OCI-LY7 (cell line): ENCODE measurements around the gene LRRC26. TPM values are rescaled to one million over a fixed set of nuclear protein-coding genes. Genes with fewer than 3 reads are reported as not detected.

Source experiments
- BruUV-seq: library from RNA; stranded (reverse); fragments of 400-500 nt; replicated peaks from 2 replicates; lab custom pipeline; 2021; lab: Mats Ljungman, UMichigan
- CTCF ChIA-PET: fragments of 300-600 bp; sonication (Branson Sonifier 250); formaldehyde crosslinking; loops from one replicate; lab custom pipeline; 2022; ENCODE audit warnings: antibody characterized with exemption; ENCODE audit not compliant: unreplicated experiment; lab: Charles Lee
- POLR2A ChIA-PET: fragments of 300-600 bp; sonication (Branson Sonifier 250); formaldehyde crosslinking; loops from one replicate; lab custom pipeline; 2022; ENCODE audit warnings: antibody characterized with exemption; lab: Charles Lee
- DNase-seq: peaks from one replicate; pipeline ENCODE4 v3.0.0-alpha.2; 2015; ENCODE audit warnings: low spot score
- H2AFZ ChIP-seq: fragments of 200-600 bp; sonication (generic), shearing (Covaris generic); 2 replicates; pipeline ENCODE4 v1.6.1; 2014; ENCODE audit warnings: mild to moderate bottlenecking, antibody characterized with exemption, low read length, moderate library complexity
- H3K27ac ChIP-seq: fragments of 200-600 bp; sonication (generic); 2 replicates; pipeline ENCODE4 v1.5.1; 2014; ENCODE audit warnings: mixed run types, low read depth, mild to moderate bottlenecking, moderate library complexity, low read length, inconsistent platforms; ENCODE audit not compliant: poor library complexity, severe bottlenecking
- H3K36me3 ChIP-seq: fragments of 200-600 bp; sonication (generic); 2 replicates; pipeline ENCODE4 v1.6.1; 2014; ENCODE audit warnings: mild to moderate bottlenecking, antibody characterized with exemption, low read length, moderate library complexity, mixed read lengths; ENCODE audit not compliant: insufficient read depth
- H3K4me1 ChIP-seq: fragments of 200-600 bp; sonication (generic); 2 replicates; pipeline ENCODE4 v1.5.1; 2014; ENCODE audit warnings: mild to moderate bottlenecking, low read length; ENCODE audit not compliant: insufficient read depth, poor library complexity, severe bottlenecking
- H3K4me2 ChIP-seq: fragments of 200-600 bp; sonication (generic); 2 replicates; pipeline ENCODE4 v1.6.1; 2014; ENCODE audit warnings: mild to moderate bottlenecking, low read length
- H3K4me3 ChIP-seq: fragments of 200-600 bp; sonication (generic); 2 replicates; pipeline ENCODE4 v1.5.1; 2014; ENCODE audit warnings: mild to moderate bottlenecking, low read depth, low read length; ENCODE audit not compliant: poor library complexity, severe bottlenecking
- H3K79me2 ChIP-seq: fragments of 200-600 bp; sonication (generic); 2 replicates; pipeline ENCODE4 v1.6.1; 2016; ENCODE audit warnings: low read depth, mild to moderate bottlenecking, low read length, moderate library complexity, mixed read lengths; ENCODE audit not compliant: insufficient read depth
- H3K9me2 ChIP-seq: fragments of 200-600 bp; sonication (generic); 2 replicates; pipeline ENCODE4 v1.6.1; 2016; ENCODE audit warnings: mild to moderate bottlenecking, low read length, mixed read lengths; ENCODE audit not compliant: insufficient read depth
- H3K9me3 ChIP-seq: fragments of 200-600 bp; sonication (generic); 2 replicates; pipeline ENCODE4 v1.6.1; 2014; ENCODE audit warnings: mild to moderate bottlenecking, mixed run types, low read length, mixed read lengths
- H4K20me1 ChIP-seq: fragments of 200-600 bp; sonication (generic); 2 replicates; pipeline ENCODE4 v1.6.1; 2014; ENCODE audit warnings: mild to moderate bottlenecking, antibody characterized with exemption, low read length, moderate library complexity, mixed read lengths; ENCODE audit not compliant: insufficient read depth
- EZH2phosphoT487 ChIP-seq: fragments of 200-600 bp; sonication (generic); IDR thresholded peaks from 2 replicates; pipeline ENCODE4 v1.6.1; 2018; ENCODE audit warnings: low read depth, borderline replicate concordance, mild to moderate bottlenecking, mixed run types, antibody characterized with exemption, low read length, moderate library complexity, mixed read lengths
- intact Hi-C: fragments of 100-400 bp; cut with micrococcal nuclease; formaldehyde crosslinking; loops from one replicate; pipeline ENCODE4 v1.10.0; 2022; ENCODE audit not compliant: unreplicated experiment
- total RNA-seq, 2 experiments: library from RNA; depleted of rRNA in 1 of 2; stranded (reverse); fragments of >200 nt in 1 of 2; shearing (Covaris generic) in 1 of 2; gene quantifications; 2 replicates each; pipeline ENCODE4 v1.2.3, GENCODE V29; 2014 to 2022
- TF ChIP-seq, protein P1 (sequence below): fragments of 200-600 bp; sonication (generic); conservative IDR thresholded peaks from 2 replicates; pipeline ENCODE4 v1.5.1; 2014; ENCODE audit warnings: mild to moderate bottlenecking, antibody characterized with exemption, low read length, moderate library complexity, mixed read lengths

Gene LRRC26
- total RNA-seq, 2 experiments from 2014 or later: not detected

GRCh38 chr9:137172901-137173795 lies 3.3 kb upstream of the LRRC26 start:
- H3K36me3 ChIP-seq: peaks cover 8% of the 10 kb centered on the region
- BruUV-seq: no TSS peak
- H3K79me2 ChIP-seq: no peaks in the 10 kb centered on the region
- H4K20me1 ChIP-seq: no peaks in the 10 kb centered on the region; the same call in 1 of the 2 replicates
- H2AFZ ChIP-seq: no peak overlapping the region
- H3K4me1 ChIP-seq: peaks cover 4% of the 10 kb centered on the region
- H3K27ac ChIP-seq: no peak overlapping the region
- ChIA-PET POLR2A (no interaction called here), CTCF (no interaction called here)
- H3K4me3 ChIP-seq: no peak overlapping the region
- TF ChIP-seq, protein P1, sequence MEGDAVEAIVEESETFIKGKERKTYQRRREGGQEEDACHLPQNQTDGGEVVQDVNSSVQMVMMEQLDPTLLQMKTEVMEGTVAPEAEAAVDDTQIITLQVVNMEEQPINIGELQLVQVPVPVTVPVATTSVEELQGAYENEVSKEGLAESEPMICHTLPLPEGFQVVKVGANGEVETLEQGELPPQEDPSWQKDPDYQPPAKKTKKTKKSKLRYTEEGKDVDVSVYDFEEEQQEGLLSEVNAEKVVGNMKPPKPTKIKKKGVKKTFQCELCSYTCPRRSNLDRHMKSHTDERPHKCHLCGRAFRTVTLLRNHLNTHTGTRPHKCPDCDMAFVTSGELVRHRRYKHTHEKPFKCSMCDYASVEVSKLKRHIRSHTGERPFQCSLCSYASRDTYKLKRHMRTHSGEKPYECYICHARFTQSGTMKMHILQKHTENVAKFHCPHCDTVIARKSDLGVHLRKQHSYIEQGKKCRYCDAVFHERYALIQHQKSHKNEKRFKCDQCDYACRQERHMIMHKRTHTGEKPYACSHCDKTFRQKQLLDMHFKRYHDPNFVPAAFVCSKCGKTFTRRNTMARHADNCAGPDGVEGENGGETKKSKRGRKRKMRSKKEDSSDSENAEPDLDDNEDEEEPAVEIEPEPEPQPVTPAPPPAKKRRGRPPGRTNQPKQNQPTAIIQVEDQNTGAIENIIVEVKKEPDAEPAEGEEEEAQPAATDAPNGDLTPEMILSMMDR: no peak
- no peak for TF ChIP-seq EZH2phosphoT487
- H3K9me2 ChIP-seq: no peaks in the 10 kb centered on the region
- intact Hi-C loops: no loop called here
- DNase-seq: no peak
- H3K4me2 ChIP-seq: no peak overlapping the region
- H3K9me3 ChIP-seq: no peaks in the 10 kb centered on the region

DNA sequence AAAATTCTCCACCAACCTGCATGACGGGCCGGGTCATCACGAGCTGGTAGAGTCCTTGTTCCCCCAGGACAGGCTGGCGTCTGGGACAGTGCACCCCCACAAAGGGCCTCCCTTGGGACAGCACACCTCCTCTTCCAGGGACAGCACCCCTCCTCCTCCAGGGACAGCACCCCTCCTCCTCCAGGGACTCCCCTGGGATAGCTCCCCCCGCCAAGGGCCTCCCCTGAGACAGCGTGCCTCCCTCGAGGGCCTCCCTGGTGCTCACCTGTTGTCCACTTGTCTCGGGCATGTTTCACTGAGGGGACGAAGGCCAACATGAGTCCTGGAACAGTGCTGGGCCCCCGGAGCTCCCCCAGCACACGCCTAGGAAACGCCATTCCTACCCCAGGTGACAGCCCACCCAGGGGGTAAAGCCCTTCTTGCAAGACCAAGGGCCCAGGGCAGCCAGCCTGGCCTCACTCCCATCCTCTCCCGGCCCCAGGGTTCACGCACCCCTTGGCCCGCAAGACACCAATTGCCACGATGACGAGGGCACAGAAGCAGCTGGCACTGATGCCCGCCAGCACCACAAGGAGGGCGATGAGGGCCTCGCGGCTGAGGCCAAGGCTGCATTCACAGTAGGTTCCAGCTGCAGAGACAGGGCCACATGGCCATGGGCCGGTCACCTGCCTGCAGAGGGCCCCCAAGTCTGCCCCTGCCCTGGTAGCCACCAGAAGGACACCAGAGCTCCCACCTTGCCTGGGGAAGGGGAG lies 1.5 kb upstream of the LRRC26 start:
- POLR2A ChIA-PET: no interaction called here
- TF ChIP-seq, protein P1: no peak
- no peaks in the 10 kb centered on the region for H3K9me2 ChIP-seq
- no peak overlapping the region for H3K4me3 ChIP-seq
- intact Hi-C loops: no loop called here
- H3K79me2 ChIP-seq: no peaks in the 10 kb centered on the region
- no peak overlapping the region for H3K27ac ChIP-seq
- CTCF ChIA-PET: no interaction called here
- H2AFZ ChIP-seq: no peak overlapping the region
- H3K4me1 ChIP-seq: peaks cover 4% of the 10 kb centered on the region
- no peaks in the 10 kb centered on the region for H3K9me3 ChIP-seq
- no peak for DNase-seq
- H4K20me1 ChIP-seq: no peaks in the 10 kb centered on the region
- H3K4me2 ChIP-seq: no peak overlapping the region
- no peaks in the 10 kb centered on the region for H3K36me3 ChIP-seq
- no TSS peak for BruUV-seq
